ENCODE data around the gene RAB3C.
"Not testable (repeated sequence)": the region's sequence is repeated elsewhere in the genome, so short reads cannot be mapped to it uniquely, and the experiment has no call there.

The RAB3C gene

DNA sequence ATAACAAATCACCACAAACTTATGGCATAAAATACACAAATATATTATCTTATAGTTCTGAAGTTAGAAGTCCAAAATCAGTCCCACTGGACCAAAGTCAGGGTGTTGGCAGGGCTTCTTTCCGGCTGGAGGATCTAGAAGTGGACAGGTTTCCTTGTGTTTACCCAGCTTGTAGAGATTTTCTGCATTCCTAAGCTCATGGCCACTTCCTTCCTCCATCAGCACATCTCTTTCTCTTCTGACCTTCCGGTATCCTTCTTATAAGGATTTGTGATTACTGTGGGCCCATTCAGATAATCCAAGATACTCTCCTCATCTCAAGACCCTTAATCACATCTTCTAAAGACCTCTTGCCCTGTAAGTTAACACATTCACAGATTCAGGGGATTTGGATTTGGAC, 97.6 kb downstream of the RAB3C start:
- DNase-seq, result no peak

DNA sequence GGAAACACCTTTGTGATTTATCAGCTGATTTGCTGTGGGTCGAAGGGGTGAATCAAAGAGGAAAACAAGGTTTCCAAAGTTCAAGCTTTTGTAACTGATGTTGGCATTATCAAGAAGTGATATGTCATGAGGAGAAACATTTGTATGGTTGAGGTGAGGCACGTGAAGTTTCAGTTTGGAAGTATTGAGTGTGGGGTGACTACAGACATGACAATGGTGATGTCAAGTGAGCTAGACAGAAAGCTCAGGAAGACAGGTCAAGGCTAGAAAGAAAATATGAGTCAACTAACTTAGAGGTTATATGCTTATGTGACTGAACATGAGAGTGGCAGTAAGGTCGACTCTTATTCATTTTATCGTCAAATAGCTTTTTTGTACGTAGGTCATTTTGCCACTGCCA, 99.1 kb downstream of the RAB3C start:
- DNase-seq, result no peak

DNA sequence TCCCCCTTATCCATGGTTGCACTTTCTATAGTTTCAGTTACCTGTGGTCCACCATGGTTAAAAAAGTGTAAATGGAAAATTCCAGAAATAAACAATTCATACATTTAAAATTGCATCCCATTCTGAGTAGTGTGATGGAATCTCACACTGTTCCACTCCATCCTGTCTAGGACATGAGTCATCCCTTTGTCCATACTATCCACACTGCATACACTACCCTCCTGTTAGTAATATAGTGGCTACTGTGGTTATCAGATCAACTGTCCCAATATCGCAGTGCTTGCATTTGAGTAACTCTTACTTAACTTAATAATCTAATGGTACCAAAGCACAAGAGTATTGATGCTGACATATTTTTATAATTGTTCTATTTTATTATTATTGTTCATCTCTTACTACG, 100.7 kb downstream of the RAB3C start:
- DNase-seq, result no peak

DNA sequence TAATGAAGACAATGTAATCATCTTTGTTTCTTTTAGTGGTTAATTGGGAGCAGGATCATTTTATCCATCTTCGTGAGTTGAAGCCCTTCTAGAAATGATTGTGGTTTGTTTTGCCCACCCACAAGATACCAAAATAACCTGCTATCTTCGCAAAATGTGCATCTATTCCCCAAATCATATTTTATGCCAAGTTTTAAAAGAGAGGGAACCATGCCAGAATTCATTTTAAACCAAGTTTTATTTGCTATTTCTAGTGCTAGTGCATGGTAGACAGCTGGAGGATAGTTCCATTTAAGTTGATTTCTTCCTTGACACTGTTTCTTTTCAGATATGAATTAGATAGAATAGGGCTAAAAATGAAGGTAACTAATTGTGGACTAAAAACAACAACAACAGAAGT, 104.2 kb downstream of the RAB3C start:
- no peak for DNase-seq

DNA sequence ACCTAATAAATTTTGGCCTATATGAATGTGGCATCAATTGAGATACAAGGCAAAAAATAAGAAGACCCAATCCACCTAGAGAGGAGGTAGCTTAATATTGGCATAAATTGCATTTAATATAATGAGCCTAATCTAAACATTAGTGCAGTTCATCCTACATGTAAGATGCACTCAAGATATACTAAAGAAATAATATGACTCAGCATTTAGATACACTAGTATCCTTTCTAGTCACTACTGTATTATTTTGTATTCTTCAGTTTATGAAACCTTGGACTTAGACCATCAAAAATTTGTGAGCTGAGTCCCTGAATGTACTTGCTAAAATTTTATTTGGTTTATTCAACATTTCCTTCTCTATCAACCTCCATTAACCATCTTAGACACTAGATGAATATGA, 104.7 kb downstream of the RAB3C start:
- DNase-seq, result no peak

DNA sequence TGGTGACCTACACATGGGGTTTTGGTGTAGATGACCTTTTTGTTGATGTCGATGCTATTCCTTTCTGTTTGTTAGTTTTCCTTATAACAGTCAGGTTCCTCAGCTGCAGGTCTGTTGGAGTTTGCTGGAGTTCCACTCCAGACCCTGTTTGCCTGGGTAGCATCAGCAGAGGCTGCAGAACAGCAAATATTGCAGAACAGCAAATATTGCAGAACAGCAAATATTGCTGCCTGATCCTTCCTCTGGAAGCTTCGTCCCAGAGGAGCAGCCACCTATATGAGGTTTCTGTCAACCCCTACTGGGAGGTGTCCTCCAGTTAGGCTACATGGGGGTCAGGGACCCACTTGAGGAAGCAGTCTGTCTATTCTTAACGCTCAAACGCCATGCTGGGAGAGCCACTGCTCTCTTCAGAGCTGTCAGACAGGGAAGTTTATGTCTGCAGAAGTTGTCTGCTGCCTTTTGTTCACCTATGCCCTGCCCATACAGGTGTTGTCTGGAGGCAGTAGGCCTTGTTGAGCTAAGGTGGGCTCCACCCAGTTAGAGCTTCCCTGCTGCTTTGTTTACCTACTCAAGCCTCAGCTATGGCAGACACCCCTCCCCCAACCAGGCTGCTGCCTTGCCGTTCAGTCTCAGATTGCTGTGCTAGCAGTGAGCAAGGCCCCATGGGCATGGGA, 116.3 kb downstream of the RAB3C start:
- DNase-seq, result not testable (repeated sequence)

DNA sequence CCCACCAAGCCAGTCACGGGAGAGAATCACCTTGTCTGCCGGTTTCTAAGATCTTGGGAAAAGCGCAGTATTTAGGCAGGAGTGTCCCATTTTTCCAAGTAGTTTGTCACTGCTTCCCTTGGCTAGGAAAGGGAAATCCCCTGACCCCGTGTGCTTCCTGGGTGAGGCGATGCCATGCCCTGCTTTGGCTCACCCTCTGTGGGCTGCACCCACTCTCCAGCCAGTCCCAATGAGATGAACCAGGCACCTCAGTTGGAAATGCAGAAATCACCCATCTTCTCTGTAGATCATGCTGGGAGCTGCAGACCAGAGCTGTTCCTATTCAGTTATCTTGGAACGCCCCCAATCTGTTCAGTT, 116.9 kb downstream of the RAB3C start:
- DNase-seq, result no peak

DNA sequence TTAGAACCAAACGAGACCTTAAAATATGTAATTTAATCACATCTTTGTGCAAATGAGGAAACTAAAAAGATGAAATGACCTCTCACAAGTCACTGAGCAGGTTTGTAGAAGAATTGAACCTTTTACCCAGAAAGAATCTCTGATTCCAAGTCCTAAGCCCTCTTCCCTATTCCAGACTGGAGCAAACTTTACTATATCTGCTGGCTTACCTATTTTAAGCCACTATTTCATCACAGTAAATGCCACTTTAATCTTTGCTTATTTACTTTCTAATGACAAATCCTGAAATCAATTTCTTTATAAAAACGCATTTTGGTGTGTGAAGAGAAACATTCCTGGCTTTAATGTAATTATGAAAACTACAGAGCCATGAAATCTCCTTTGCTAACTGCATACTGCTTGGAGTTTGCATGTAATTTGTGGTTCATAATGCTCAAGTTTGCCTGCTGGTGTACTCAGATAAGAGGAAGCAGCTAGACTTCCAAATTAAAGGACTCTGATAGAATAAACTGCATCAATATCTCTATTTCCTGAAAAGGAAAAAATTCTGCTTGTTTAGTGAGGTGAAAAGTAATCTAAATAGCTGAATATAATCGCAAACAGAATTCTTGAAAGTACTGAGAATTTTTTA, 121.2 kb downstream of the RAB3C start:
- DNase-seq, result no peak

DNA sequence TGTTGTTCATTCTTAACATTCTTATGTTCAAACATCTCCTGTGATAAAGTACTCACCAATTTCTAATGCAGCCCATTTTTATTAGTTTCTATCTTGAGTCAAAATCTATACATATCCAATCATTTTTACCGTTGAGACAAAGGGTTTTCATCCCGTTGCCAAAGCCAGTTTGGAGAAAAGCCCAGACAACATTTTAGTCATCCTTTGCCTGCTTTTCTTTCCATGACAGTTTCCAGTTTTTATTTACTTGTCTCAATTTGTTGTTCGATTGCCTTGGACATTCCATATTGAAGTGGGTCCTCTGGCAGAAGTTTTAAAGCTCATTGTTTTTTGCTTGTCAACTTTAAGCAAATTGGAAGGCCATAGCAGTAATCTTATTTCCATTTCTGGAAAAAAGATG, 123.9 kb downstream of the RAB3C start:
- no peak for DNase-seq

DNA sequence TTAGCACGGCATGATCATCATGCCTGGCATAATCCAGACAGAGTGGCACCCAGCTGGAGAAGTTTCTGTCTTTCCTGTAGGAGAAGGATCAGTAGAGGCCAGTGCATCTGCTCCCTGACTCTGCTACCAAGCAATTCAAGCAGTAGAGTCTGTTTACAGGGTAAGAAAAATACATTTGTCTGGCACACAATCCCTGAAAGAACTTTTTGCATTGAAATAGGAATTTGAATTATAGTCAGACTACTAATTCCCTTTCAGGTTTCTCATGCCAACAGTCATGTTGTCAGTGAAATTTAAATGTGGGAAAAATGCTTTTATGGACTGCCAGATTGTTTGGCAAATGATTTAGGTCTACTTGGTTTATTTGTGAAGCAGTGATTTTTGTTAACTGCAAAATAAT, 125.6 kb downstream of the RAB3C start:
- DNase-seq, result no peak

DNA sequence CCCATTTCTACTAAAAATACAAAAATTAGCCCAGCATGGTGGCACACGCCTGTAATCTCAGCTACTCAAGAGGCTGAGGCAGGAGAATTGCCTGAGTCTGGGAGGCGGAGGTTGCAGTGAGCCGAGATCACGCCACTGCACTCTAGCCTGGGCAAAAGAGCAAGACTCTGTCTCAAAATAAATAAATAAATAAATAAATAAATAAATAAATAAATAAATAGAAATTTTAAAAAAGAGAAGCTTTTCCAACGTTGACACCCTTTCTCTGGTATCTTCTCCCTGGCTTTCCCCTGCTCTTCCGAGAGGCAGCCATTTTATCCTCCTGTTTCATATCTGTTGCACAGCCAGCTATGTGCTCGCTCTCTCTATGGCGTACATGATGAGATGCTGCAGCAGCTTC, 127.5 kb downstream of the RAB3C start:
- not testable (repeated sequence) for DNase-seq

DNA sequence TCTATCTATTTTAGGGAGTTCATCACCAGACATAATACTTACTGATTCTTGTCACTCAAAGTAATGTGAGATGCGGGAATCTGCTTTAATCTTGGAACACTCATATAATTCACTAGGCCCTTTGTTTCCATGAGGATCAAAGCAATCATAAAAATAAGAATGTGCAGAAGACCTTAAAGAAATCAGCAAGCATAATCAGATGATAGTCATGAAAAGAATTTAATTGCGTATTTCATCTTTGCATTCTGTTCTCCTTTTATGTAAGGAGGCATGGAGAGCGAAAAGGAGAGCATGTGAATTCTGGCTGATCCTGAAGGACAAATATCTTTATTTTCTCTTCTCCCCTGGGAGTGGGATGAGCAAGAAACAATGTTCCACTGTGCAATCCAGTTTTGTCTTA, 128.0 kb downstream of the RAB3C start:
- no peak for DNase-seq

DNA sequence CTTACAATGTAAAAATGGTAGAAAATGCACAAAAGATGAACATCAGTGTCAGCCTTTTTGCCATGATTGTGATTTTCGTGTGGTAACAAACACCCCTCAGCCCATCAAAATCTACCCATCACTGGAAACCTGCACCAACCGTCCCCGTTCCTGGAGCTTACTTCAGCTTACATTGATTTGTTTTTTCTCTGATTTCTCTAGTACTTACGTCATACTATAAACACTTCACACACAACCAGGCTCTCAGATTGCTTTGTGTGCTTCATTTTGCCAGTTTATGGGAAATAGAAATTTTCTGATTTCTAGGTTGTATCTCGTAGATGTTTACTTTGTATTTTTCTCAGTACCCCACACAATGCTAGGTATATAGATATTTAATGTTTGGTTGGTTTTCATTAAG, 129.1 kb downstream of the RAB3C start:
- DNase-seq, result no peak

DNA sequence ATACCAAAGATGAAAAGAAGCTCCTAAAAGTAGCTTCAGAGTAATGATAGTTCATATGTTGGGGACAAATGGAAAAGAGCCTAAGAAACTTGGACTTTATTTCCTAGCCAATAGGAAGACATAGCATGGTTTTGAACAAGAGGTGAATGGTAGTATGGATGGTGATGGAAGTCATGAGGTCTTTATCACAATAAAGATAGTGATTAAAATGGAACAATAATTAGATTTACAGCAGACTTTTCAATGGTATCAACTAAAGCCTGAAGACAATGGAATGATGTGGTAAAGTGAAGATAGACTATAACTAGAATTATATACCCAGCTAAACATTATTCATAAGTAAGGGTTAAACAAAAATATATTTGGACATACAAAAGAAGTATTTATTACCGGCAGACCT, 131.2 kb downstream of the RAB3C start:
- DNase-seq, result no peak

DNA sequence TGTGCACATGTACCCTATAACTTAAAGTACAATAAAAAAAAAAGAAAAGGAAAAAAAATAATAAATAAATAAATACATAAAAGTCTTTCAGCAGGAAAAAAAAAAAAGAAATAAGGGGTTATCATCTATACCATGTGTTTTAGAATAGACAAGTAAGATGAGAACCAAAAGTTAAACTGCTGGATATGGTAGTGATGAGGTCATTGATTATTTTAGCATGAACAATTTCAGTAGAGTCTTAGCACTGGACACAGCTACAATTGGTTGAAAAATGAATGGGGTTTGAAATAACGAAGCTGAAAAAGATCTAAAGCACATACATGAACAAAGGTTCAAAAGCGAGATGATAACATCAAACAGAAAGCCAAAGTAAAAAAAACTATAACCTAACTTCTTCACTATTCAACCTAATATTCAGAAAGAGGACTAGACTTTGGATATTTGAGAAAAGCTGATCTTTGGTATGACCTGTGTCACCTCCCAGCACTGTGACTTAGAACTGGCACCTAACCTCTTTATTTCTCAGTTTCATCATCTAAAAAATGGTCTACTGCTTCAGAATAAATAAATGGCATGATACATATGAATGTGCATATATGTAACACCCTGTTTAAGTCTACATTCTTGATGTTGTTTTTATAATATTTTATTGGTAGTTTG, 133.3 kb downstream of the RAB3C start:
- no peak for DNase-seq

DNA sequence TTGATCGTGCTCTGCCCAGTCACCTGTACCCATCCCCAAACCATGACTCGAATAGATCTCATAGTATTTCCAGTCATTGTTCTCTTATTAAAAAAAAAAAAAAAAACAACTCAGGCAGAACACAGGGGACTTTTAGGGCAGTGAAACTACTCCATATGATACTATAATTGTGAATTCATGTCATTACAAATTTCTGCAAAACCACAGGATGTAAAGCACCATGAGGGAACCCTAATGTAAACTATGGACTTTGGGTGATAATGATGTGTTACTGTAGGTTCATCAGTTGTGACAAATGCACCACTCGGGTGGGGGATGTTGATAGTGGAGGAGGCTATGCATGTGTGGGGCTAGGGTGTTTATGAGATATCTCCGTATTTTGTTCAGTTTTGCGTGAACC, 133.8 kb downstream of the RAB3C start:
- no peak for DNase-seq

DNA sequence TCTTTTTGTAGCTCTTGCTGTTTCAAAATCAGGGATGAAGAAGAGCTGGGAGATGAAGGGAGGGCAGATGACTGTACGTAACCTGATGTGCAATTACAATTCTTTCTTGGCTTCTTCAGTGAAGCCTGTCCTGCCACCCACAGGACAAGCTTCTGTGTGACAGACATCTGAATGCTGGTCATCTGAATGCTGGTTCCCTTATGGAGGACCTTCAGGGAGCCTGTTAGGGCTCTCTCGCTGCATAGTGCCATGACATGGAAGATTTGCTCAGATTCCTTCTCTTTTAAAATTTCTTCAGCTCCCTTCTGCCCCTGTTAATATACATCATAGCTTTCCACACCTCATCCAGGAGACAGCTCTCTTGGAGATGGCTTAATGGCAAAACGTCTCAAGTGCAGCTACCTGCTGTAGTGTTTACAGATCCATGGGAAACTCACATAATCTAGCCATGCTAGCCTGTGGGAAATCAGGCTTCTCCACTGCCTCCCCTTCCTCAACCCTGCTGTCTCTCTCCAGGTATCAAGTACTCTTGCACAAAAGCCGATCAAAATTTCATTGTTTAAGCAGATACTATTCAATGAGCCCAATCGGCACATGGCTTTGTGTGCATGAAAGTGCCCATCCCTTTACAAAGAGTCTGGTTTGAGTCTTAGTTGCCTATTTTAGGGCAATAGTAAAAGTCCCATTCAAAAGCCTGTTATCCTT, 134.6 kb downstream of the RAB3C start:
- no peak for DNase-seq

DNA sequence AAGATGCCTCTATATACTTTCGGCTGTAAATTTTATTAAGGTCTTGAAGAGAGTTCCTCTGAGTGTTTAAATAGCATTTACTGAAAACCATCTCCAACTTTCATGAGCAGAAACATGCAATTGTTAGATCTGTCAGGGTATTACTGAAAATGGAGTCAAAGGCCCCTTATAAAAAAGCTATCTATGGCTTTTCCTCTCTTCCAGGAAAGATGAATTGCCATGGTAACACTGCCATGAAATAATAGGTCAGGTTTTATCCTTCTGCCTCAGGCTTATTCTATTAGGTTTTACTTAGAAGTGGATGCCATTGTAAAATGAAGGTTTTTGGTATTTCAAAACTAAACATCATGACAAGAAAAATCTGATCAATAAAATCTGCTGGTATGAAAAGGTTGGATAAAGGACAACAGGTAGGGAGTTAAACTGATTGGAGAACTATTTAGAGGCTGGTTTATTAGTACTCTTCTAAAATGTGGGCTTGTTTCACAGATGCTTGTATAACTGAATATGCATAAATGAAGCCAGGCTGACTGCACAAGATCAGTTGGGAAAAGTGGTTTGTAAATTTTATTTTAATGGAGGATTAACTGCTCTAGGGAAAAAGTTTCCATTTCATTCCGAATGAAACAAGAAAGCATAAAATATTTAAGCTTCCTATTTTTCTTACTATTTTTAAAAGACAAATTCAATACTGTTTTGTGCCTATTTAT, 135.5 kb downstream of the RAB3C start:
- DNase-seq, result no peak

DNA sequence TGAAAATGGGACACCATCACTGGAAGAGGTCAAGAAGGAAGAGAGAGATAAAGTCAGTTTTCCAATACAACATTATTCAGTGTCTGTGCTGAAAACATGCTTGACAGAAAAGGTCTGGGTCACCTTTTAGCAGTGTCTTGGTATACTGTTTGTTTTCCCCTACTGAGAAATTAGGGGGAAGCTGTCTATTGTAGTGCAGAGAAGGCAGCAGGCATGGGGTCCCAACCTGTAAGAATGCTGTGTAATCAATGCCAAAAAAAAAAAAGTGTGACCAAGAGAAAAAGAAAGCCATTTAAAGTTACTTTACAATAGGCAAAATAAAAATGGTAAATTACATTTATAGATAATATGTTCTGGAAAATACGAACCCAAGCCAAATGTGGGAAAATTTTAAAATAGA, 139.3 kb downstream of the RAB3C start:
- no peak for DNase-seq

DNA sequence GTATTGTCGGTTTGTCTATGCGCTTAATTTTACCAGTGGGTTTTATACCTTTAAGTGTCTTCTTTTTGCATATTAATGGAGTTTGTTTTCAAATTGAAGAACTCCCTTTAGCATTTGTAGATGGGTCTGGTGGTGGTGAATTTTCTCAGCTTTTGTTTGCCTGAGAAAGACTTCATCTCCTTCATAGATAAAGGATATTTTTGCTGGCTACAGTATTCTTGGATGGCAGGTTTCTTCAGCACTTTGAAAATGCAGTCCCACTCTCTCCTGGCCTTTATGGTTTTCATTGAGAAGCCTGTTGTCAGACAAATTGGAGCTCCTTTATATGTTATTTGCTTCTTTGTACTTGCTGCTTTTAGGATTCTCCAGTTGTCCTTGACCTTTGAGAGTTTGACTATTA, 142.1 kb downstream of the RAB3C start:
- no peak for DNase-seq

DNA sequence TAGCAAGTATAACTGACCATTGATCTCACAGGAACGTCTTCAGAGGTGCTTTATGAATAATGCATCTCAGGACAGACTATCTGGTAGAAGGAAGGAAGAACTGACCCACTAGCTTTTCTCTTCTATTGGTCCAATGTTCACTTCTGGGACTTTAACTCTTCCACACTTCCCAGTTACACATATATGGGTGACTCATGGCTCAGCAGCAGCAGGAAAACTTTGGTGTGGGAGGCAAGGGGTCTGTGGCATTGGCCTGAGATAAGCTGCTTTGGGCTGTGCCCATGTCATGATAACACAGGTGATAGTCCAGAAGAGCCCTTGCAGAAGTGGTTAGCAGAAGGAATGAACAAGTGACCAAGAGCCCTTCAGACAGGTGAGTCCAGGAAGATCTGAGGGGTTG, 148.8 kb downstream of the RAB3C start:
- DNase-seq, result no peak

DNA sequence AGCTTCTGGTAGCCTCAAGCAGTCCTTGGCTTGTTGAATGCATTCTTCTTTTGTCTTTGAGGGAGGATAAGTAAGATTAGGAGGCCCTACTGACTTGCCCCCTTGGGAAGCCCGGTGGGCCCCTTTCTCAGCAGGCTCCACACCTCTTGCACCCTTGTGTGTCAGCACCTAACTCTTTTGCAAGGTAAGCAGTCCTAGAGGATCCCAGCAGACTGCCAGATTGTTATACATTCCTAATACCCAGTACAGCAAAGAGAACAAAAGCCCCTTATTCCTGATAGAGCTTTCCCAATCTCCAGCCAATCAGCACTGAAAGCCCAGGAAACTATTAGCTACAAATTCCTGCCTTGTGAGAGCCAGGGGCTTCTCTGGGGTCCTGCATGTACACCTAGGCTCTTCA, 152.8 kb downstream of the RAB3C start:
- no peak for DNase-seq

DNA sequence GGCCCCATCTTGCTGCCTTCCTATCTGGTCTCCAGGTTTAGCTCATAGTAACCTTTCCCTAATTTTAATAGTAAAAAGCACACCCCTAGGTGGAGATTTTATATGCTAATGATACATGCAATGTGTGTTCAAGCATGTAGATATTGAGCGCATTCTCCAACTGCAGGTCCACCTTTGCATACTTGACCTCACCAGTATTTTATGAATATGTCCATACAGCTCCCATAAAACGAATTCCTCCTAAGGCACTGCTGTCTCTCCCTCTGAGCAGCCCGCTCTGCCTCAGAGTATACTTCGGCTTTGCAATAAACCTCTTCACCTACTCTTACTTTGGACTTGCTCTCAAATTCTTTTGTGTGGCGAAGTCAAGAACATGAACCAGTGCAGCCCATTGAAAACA, 153.3 kb downstream of the RAB3C start:
- DNase-seq, result no peak

DNA sequence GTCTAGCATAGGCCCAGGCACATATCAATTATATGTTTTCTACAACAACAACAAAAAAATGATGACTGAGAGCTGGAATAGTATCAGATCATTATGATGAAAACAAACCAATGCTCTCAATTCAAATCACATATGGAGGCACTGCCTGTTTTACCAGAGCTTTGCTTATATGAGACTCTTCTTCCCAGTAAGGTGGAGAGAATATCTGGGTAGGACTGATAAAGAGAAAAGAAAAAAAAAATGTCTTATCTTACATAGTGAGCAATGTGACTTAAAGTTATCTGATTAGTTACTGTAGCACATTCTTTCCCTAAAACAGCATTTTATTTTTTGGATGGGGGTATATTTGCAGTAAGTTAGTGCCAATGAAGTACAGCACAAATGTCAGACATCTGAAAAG, 154.8 kb downstream of the RAB3C start:
- no peak for DNase-seq

Data from NCI-H1436 (cell line).